ENCODE data around the gene DGKG.

The DGKG gene

DNA sequence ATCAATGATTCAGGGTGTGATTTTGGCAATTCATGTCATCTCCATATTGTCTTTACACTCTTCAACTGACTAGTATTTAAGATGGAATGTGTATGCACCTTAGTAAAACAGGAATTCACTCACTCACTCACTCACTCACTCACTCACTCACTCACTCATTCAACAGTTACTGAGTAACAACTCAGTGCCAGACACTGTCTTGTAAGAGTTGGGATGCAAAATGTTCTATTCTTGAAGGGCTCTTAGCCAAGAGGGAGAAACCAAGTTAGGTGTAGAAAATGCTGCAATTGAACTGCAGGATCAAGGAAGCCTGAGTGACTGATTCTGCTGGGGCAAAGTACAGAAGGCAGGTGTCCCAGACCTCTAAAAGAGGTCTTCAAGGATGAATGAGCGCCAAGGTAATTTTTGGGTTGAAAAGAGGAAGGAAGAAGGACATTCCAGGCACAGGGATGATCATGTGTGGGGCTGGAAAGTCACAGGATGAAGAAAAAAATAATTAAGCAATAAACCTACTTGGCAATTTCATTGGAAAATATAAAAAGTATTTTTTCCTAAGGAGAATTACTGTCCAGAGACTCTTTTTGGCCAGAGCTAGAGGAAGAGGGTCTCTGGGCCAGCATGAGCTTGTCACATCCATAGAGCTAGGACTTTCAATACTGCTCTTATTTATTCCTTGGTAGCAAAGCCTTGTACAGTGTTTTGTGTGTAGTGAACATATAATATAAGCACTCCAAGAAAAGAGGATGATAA is 194.2 kb downstream of the DGKG start:
- H3K4me3 ChIP-seq (replicated peaks; ENCODE audit: low read depth, low read length): no peak overlapping the region
- DNase-seq (ENCODE audit: extremely low read depth, insufficient read length): no peak
- H3K27me3 ChIP-seq (replicated peaks; ENCODE audit: control insufficient read depth, insufficient read depth, low read length): no peaks in the 10 kb centered on the region
- TF ChIP-seq, protein P1, sequence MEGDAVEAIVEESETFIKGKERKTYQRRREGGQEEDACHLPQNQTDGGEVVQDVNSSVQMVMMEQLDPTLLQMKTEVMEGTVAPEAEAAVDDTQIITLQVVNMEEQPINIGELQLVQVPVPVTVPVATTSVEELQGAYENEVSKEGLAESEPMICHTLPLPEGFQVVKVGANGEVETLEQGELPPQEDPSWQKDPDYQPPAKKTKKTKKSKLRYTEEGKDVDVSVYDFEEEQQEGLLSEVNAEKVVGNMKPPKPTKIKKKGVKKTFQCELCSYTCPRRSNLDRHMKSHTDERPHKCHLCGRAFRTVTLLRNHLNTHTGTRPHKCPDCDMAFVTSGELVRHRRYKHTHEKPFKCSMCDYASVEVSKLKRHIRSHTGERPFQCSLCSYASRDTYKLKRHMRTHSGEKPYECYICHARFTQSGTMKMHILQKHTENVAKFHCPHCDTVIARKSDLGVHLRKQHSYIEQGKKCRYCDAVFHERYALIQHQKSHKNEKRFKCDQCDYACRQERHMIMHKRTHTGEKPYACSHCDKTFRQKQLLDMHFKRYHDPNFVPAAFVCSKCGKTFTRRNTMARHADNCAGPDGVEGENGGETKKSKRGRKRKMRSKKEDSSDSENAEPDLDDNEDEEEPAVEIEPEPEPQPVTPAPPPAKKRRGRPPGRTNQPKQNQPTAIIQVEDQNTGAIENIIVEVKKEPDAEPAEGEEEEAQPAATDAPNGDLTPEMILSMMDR (IDR thresholded peaks at IDR 0.05; ENCODE audit: insufficient read depth, low read length, poor library complexity, severe bottlenecking): no peak
- no peaks in the 10 kb centered on the region for H3K36me3 ChIP-seq (ENCODE audit: control insufficient read depth, insufficient read depth, low read length)

DNA sequence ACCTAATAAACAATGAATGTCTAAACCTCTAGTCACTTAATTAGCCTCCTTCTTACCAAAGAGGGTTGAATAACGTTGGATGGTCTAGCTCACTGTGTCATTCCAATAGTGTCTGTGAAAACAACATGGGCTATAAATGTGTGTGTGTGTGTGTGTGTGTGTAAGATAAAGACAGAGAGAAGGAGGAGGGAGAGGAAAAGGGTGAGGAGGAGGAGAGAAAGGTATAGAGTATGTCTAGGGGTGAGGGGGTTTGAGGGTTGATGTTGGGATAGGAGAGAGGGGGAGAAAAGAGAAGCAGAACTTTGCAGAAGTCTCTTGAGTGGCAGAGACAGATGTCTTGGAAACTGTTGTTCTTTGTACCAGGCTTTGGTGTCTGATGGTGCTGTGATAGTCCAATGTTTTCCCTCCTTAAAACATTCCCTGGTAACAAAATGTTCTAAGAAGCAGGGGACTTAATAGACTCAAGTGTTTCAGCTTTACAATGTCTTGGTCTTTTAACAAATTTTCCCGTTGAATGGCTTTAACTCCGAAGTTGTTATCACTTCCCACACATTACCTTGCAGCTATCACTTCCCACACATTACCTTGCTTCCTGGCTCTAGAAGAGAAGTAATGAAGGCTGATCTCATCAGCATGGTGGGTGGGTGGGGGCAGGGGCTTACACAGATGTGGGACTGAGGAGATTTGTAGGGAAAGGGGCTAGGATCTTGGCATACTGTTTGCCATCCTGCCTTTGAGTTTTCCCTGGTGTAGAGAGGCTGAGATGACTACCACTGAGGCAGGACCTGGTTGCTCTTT is 195.3 kb downstream of the DGKG start:
- Histone ChIP-seq H3K36me3 (ENCODE audit: control insufficient read depth, insufficient read depth, low read length) (no peaks in the 10 kb centered on the region), H3K4me3 (replicated peaks; ENCODE audit: low read depth, low read length) (no peak overlapping the region), H3K27me3 (replicated peaks; ENCODE audit: control insufficient read depth, insufficient read depth, low read length) (no peaks in the 10 kb centered on the region)
- TF ChIP-seq, protein P1 (IDR thresholded peaks at IDR 0.05; ENCODE audit: insufficient read depth, low read length, poor library complexity, severe bottlenecking): no peak
- DNase-seq (ENCODE audit: extremely low read depth, insufficient read length): no peak

DNA sequence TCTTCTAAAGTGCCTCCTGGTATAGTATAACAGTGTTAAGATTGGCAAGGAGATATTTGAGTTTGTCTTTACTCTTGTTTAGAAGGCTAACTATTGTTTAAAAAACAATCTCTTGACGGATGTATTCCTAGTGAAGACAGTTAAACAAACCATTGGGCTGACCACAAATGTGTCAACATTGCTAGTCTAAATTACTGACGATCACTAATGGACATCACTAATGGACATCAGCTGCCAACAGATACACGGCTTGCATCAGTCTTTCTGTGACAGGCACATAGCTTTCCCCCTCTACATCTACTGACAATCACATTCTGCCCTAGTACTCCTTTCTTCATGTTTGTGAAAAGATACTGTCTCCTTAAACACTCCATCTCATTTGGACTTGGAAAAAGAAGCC is 196.0 kb downstream of the DGKG start:
- Histone ChIP-seq H3K27me3 (replicated peaks; ENCODE audit: control insufficient read depth, insufficient read depth, low read length) (no peaks in the 10 kb centered on the region), H3K36me3 (ENCODE audit: control insufficient read depth, insufficient read depth, low read length) (no peaks in the 10 kb centered on the region), H3K4me3 (replicated peaks; ENCODE audit: low read depth, low read length) (no peak overlapping the region)
- DNase-seq (ENCODE audit: extremely low read depth, insufficient read length): no peak
- TF ChIP-seq, protein P1 (IDR thresholded peaks at IDR 0.05; ENCODE audit: insufficient read depth, low read length, poor library complexity, severe bottlenecking): no peak

DNA sequence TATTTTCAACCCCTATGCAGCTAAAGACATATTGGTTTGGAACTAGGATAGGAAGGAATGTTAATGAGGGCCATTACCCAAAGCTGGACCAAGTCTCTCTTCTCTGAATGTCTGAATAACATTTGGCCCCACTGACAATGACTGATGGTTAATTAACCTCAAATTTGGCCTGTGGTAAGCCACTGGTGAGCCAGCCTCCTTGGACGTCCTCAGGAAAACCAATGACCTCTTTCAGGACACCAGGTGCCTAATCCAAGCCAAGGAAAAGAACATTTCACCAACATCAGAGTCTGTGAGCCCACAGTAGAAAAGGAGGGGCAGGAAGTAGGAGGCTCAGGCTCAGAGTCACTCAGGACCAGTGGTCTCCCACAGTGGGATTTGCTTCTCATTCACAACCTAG is 196.7 kb downstream of the DGKG start:
- Histone ChIP-seq H3K27me3 (replicated peaks; ENCODE audit: control insufficient read depth, insufficient read depth, low read length) (no peaks in the 10 kb centered on the region), H3K4me3 (replicated peaks; ENCODE audit: low read depth, low read length) (no peak overlapping the region), H3K36me3 (ENCODE audit: control insufficient read depth, insufficient read depth, low read length) (no peaks in the 10 kb centered on the region)
- no peak for DNase-seq (ENCODE audit: extremely low read depth, insufficient read length)
- TF ChIP-seq, protein P1 (IDR thresholded peaks at IDR 0.05; ENCODE audit: insufficient read depth, low read length, poor library complexity, severe bottlenecking): no peak

DNA sequence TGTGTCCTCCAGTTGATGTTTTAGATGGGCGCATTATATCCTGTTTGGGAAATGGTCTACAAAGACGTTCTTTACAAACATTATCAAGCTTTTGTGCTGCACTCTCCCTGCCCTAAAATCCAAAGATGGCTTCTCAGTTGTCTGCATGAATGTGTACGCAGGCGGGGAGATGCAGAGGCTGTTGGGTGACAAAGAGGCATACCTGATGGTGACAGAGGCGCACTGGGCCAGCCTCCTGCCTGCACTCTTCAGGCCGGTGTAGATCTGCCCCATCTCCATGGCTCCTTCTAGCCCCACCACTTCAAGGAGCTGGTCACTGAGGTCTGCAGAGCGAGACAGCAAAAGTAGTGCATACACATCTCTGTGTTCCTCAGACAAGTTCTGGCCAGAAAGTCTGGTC is 197.3 kb downstream of the DGKG start:
- H3K4me3 ChIP-seq (replicated peaks; ENCODE audit: low read depth, low read length): no peak overlapping the region
- DNase-seq (ENCODE audit: extremely low read depth, insufficient read length): no peak
- TF ChIP-seq, protein P1 (IDR thresholded peaks at IDR 0.05; ENCODE audit: insufficient read depth, low read length, poor library complexity, severe bottlenecking): no peak
- no peaks in the 10 kb centered on the region for H3K27me3 ChIP-seq (replicated peaks; ENCODE audit: control insufficient read depth, insufficient read depth, low read length)
- no peaks in the 10 kb centered on the region for H3K36me3 ChIP-seq (ENCODE audit: control insufficient read depth, insufficient read depth, low read length)

Data from GM06990 (cell line).